Left hindlimb (tissue), 1 donor: Measurements from ENCODE around the gene PALM.
"Not testable (repeated sequence)": the region's sequence is repeated elsewhere in the genome, so short reads cannot be mapped to it uniquely, and the experiment has no call there.

ENCODE experiments used
- DNase-seq: peaks from one replicate; pipeline ENCODE4 v3.0.0-alpha.2; 2018

The PALM gene

GRCh38 chr19:732148-733069, 23.7 kb downstream of the PALM start:
- DNase-seq: no peak

DNA sequence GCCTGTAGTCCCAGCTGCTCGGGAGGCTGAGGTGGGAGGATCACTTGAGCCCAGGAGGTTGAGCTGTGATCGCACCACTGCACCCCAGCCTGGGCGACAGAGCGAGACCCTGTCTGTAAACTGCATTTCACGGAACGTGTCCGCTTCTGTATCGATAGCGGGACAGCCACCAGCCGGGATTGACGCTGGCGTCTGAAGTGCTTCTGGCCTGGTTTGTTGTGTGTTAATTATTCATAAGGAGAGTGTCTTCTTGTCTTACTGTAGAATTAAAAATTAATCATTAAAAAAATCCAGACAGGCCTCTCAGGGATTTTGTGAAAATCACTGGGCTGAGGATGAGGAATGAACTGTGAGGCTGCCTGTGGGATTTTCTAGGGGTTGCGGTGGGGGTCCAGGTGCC, 26.0 kb downstream of the PALM start:
- no peak for DNase-seq

DNA sequence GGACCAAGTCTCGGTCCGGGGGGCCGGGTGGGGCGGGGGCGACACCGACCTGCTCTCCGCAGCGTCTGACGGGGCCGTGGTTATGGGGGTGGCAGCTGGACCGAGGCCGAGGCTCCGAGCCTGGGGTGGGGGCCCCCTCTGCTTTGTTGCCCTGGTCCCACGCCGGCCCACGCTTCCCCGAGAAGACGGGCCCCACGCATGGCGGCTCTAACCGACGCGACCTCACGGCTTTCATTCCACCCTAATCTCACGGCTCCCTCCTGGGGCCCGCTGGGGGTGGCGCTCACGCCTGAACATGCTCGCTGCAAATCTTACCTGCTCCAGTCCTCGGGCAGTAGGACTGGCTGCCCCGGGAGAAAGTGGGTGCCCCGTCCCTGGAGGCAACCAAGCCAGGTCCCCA, 27.4 kb downstream of the PALM start:
- no peak for DNase-seq

GRCh38 chr19:737591-738093, 28.9 kb downstream of the PALM start:
- no peak for DNase-seq

- no peak for DNase-seq
These were observed 29.9 kb downstream of the PALM start for GRCh38 chr19:738509-739128.

DNA sequence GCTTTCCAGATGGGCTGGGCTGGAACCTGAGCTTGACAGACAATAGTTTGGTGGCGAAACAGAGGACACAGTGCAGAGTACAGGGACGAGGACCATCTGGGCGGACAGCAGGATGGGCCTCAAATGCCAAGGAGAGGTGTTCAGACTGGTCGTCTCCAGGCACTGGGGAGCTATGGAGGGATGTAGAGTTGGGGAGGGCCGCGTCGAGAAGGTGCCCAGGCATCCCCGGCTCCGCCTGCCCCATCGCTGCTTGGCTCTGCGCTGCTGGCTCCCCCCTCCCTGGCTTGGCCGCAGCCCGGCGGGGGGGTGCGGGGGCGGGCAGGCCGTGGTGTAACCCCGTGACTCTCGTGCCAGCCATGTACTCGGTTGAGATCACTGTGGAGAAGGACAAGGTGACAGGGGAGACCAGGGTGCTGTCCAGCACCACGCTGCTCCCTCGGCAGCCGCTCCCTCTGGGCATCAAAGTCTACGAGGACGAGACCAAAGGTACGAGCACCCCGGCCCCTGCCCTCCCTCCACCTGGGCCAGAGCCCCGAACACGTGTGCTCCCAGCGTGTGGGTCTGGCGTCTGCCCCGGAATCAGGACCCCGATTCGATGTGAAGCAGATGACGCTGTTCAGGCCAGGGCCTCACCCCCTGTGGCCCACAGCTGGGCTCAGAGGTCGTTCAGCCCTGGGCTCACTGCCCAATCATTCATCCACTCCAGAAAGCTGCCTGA, 31.4 kb downstream of the PALM start:
- DNase-seq: no peak

- not testable (repeated sequence) for DNase-seq
These were observed 32.2 kb downstream of the PALM start for GRCh38 chr19:740816-741505.

- DNase-seq: no peak
These were observed 32.9 kb downstream of the PALM start for GRCh38 chr19:741506-742131.

DNA sequence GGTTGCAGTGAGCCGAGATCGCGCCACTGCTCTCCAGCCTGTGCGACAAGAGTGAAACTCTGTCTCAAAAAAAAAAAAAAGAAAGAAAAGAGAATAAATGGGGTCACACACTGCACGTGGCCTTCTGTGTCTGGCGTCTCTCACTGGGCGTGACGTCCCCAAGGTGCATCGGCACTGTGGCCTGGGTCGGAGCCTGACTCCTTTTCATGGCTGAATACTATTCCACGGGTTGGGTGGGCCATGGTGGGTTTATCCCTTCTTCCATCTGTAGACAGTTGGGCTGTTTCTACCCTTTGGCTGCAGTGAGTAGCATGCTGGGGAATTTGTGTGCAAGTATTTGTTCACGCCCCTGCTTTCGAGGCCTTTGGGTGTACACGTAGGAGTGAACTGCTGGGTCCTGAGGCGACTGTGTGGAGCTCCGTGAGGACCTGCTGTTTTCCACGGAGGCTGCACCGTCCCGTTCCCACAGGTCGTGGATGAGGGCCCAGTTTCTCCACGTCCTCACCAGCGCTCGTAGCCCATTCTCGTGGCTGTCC, 33.9 kb downstream of the PALM start:
- DNase-seq: no peak

- peak; percentile 67 for DNase-seq
These were observed 34.5 kb downstream of the PALM start for GRCh38 chr19:743168-743687.

DNA sequence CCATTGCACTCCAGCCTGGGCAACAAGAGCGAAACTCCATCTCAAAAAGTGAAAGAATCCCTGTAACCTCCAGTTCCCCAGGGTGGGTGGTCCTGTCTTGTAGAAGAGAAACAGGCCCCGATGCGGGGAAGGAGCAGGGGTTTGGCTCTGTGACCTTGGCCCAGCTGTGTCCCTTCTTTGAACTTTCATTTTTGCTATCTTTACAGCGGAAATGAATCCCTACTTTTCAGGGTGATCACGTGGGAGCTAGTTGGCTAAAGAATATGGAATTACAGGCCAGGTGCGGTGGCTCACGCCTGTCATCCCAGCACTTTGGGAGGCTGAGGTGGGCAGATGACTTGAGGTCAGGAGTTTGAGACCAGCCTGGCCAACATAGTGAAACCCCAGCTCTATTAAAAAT, 36.4 kb downstream of the PALM start:
- DNase-seq: not testable (repeated sequence)

GRCh38 chr19:746208-746819, 37.6 kb downstream of the PALM start:
- DNase-seq: no peak

- no peak for DNase-seq
These were observed 38.2 kb downstream of the PALM start for GRCh38 chr19:746956-747355.

- no peak for DNase-seq
These were observed 38.9 kb downstream of the PALM start for GRCh38 chr19:747432-748273.

- no peak for DNase-seq
These were observed 39.5 kb downstream of the PALM start for GRCh38 chr19:748274-748598.

- no peak for DNase-seq
These were observed 41.1 kb downstream of the PALM start for GRCh38 chr19:749811-750210.

- no peak for DNase-seq
These were observed 42.1 kb downstream of the PALM start, which contains the start of gene MISP for GRCh38 chr19:750640-751423. Gene MISP, plus strand, starts transcription at chr19:751112. Its CDS starts 5,835 bp downstream, at chr19:756947.

DNA sequence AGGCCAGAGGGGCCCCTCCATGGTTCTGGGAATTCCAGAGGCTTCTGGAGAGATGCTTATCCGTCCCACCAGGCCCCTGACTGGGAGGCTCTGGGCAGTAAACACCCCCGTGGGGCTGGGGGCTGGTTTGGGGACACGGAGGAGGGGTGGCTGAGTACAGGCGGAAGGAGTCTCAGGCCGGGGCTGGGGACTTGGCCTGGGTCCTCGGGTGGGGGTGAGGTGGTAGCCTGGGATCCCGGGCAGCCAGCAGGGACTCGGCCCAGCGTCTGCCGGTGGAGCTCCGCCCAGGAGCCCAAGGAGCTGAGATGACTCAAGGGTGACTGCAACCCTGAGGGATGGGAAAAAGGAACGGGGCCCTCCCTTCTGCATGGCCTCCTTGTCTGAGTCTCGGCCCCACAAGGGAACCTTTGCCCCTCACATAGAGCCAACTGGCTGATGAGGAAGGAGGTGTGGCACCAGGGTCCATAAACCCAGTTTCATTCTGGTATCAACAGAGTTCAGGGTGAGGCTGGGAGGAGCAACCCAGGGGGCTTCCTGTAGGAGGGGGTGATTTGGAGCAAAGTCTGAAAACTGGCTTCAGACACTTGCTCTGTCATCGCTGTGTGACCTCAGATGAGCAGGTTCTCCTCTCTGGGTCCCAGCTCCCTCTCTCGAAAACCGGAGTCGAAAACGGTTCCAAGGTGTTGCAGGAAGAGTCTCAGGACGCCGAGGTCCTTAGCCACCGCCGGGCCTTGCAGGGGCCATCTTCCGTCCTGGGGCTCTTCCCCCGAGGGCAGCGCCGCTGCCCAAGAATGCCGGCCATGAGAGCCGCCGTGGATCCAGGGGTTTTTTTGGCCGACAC, 43.0 kb downstream of the PALM start:
- no peak for DNase-seq
